Heart left ventricle (tissue), 16 donors: ENCODE measurements around the gene CHD5. TPM values are rescaled to one million over a fixed set of nuclear protein-coding genes. Genes with fewer than 3 reads are reported as not detected.
A peak's percentile ranks its signal among the peaks of the same experiment; 100 is the strongest.

Experiments used
- ATAC-seq, 4 donors: fragments of 200-7000 bp; cut with Tn5 transposase; one replicate each; pipeline ENCODE4 v1.9.1; 2020 to 2022; ENCODE audit warnings: moderate library complexity in 4 of 4, mild to moderate bottlenecking in 3 of 4, moderate number of reproducible peaks in 1 of 4
- DNase-seq, 5 donors: peaks; one replicate each; pipeline ENCODE4 v3.0.0-alpha.2; 2020
- H3K27ac ChIP-seq, 12 donors: fragments of 200-600 bp; sonication (generic) in 4 of 12; one replicate each; pipeline versions ENCODE4 v1.5.0 to v1.8.0; 2016 to 2022; ENCODE audit warnings: mild to moderate bottlenecking in 2 of 12
- H3K27me3 ChIP-seq, 9 donors: fragments of 200-600 bp; sonication (generic) in 2 of 9; one replicate each; pipeline versions ENCODE4 v1.5.1 to v1.8.0; 2016 to 2022; ENCODE audit warnings: mild to moderate bottlenecking in 3 of 9
- H3K36me3 ChIP-seq, 9 donors: fragments of 200-600 bp; sonication (generic) in 2 of 9; one replicate each; pipeline versions ENCODE4 v1.5.0 to v1.8.0; 2018 to 2022; ENCODE audit warnings: mild to moderate bottlenecking in 2 of 9
- H3K4me1 ChIP-seq, 12 donors: fragments of 200-600 bp; sonication (generic) in 4 of 12; one replicate each; pipeline versions ENCODE4 v1.5.0 to v1.8.0; 2016 to 2022; ENCODE audit warnings: mild to moderate bottlenecking in 3 of 12
- H3K4me3 ChIP-seq, 12 donors: fragments of 200-600 bp; sonication (generic) in 4 of 12; one replicate each; pipeline versions ENCODE4 v1.5.0 to v1.8.0; 2017 to 2022; ENCODE audit warnings: mild to moderate bottlenecking in 9 of 12, moderate library complexity in 4 of 12
- H3K9me3 ChIP-seq, 12 donors: fragments of 200-600 bp; sonication (generic) in 4 of 12; one replicate each; pipeline versions ENCODE4 v1.5.0 to v1.8.0; 2016 to 2022; ENCODE audit warnings: mild to moderate bottlenecking in 1 of 12
- POLR2A ChIP-seq, 2 donors: fragments of 450-650 bp; IDR thresholded peaks; one replicate each; pipeline ENCODE4 v1.6.1; 2017; ENCODE audit warnings: antibody characterized with exemption in 2 of 2, mild to moderate bottlenecking in 2 of 2, moderate library complexity in 2 of 2
- WGBS, 4 donors: extraction: QIAGEN DNeasy Blood & Tissue Kit in 2 of 4; methylation state at CpG; one replicate each; pipeline versions ENCODE4 v1.1.5 to v1.1.7; 2013 to 2018; 5-methylcytosine and 5-hydroxymethylcytosine counted together
- intact Hi-C, 10 donors: fragments of 100-400 bp; cut with DNase I; formaldehyde crosslinking; loops; one replicate each; pipeline versions ENCODE4 v1.11.1 to v1.14.2; 2022
- polyA plus RNA-seq, 2 donors: library from polyadenylated mRNA; stranded (reverse); fragments of 200-250 nt; gene quantifications; one replicate each; pipeline ENCODE4 v1.2.3, GENCODE V29; 2013
- total RNA-seq, 9 donors: library from RNA; depleted of rRNA in 2 of 9; stranded (reverse); fragments of >200 nt in 2 of 9; fragmentation: NEBNext Ultra II Directional in 3 of 9; extraction: Animal tissue kit (Norgen Biotek cat#: 25700) in 3 of 9; gene quantifications; one replicate each; pipeline versions ENCODE4 v1.1.0 to v1.2.4, GENCODE V29; 2016 to 2023
- TF ChIP-seq, protein P1 (sequence below), 12 donors: fragments of 200-600 bp; sonication (generic) in 4 of 12; IDR thresholded peaks; one replicate each; pipeline versions ENCODE4 v1.5.0 to v1.8.0; 2018 to 2022; ENCODE audit warnings: antibody characterized with exemption in 12 of 12, mild to moderate bottlenecking in 5 of 12
- donor health status: ischemic (EF 13 %, LVEDD 7.1; RV severe dilation, severe dysfunction).
- donor health status: healthy with polysubstance abuse.
- donor health status: DM: no; HTN: yes; CAD: no.
- donor health status: DM: no; HTN: no; CAD: no.
- donor health status: ischemic (EF 25% LVEDD 6.9; RV normal size, moderate dysfunction).
- donor health status: ischemic (EF 25% LVEDD 5.7; RV mildly dilated, moderate dysfunction).
- donor health status: healthy.
- donor health status: DM: yes; HTN: yes; CAD: no.
- donor health status: ischemic (EF 35%, LVEDD 5.7; RV mildly dilated, moderate dysfunction).
- donor health status: nonischemic (EF 11% LVEDD 7.7; RV severe dilation, severe dysfunction).
- donor health status: DM: yes; HTN: yes; CAD: no.
- donor health status: PGD.
- donor health status: ischemic (EF 29% LVEDD 5.4; RV normal size, mild dysfunction).
- donor health status: nonischemic (EF 23%, LVEDD 6.1; RV moderate dilation, normal function).

CHD5 gene
- total and polyA plus RNA-seq, 11 donors = 0.07 to 1.3 (median 0.22) TPM; not detected in 2

DNA sequence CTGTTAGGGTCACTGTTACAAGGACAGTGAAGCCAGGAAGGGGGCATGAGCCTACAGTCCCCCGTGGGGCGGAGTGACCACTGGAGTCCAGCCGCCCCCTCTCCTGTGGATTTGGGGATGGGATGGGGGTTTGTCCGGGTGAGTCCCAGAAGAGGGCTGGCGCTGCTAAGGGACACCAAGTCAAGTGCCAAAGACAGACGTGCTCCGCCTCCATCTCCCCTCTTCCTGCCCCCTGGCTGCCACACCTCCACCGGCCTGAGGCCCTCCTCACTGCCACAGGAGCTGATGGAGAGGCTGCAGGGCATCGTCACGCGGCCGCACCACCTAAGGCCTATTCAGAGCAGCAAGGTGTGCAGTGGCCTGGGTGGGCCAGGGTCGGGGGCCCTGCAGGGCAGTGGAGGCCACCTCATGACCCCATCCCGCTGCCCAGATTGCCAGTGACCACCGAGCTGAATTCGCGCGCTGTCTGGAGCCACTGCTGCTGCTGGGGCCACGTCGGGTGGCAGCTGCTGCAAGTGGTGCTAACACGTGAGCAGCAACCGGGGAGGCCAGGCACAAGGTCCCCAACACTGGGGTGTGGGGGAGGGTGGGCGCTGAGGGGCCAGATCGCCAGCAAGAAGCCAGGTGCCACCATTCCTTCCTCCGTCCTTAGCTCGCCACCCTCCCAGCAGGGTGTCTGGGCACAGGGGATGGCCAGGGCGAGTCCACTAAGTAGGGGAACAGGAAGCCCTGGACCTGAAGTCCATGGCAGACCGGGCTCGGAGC, 30.7 kb upstream of the CHD5 start:
- 89 to 93% (median 91%) methylated on average over 10 to 29 of the region's 29 CpGs for WGBS, 4 donors
- H3K27ac ChIP-seq = no peak overlapping the region
- H3K36me3 ChIP-seq = peaks cover 0 to 57% (median 32%) of the 10 kb centered on the region in 9 donors
- ATAC-seq (no peak), DNase-seq (no peak)
- intact Hi-C loops = no loop called here
- H3K4me1 ChIP-seq = peaks cover 0 to 47% (median 32%) of the 10 kb centered on the region in 12 donors
- no peak for TF ChIP-seq POLR2A (IDR thresholded peaks at IDR 0.05)
- TF ChIP-seq, protein P1, sequence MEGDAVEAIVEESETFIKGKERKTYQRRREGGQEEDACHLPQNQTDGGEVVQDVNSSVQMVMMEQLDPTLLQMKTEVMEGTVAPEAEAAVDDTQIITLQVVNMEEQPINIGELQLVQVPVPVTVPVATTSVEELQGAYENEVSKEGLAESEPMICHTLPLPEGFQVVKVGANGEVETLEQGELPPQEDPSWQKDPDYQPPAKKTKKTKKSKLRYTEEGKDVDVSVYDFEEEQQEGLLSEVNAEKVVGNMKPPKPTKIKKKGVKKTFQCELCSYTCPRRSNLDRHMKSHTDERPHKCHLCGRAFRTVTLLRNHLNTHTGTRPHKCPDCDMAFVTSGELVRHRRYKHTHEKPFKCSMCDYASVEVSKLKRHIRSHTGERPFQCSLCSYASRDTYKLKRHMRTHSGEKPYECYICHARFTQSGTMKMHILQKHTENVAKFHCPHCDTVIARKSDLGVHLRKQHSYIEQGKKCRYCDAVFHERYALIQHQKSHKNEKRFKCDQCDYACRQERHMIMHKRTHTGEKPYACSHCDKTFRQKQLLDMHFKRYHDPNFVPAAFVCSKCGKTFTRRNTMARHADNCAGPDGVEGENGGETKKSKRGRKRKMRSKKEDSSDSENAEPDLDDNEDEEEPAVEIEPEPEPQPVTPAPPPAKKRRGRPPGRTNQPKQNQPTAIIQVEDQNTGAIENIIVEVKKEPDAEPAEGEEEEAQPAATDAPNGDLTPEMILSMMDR (IDR thresholded peaks at IDR 0.05) = no peak
- peaks cover 0 to 30% (median 0%) of the 10 kb centered on the region in 9 donors for H3K27me3 ChIP-seq
- no peak overlapping the region for H3K4me3 ChIP-seq
- H3K9me3 ChIP-seq = no peaks in the 10 kb centered on the region

DNA sequence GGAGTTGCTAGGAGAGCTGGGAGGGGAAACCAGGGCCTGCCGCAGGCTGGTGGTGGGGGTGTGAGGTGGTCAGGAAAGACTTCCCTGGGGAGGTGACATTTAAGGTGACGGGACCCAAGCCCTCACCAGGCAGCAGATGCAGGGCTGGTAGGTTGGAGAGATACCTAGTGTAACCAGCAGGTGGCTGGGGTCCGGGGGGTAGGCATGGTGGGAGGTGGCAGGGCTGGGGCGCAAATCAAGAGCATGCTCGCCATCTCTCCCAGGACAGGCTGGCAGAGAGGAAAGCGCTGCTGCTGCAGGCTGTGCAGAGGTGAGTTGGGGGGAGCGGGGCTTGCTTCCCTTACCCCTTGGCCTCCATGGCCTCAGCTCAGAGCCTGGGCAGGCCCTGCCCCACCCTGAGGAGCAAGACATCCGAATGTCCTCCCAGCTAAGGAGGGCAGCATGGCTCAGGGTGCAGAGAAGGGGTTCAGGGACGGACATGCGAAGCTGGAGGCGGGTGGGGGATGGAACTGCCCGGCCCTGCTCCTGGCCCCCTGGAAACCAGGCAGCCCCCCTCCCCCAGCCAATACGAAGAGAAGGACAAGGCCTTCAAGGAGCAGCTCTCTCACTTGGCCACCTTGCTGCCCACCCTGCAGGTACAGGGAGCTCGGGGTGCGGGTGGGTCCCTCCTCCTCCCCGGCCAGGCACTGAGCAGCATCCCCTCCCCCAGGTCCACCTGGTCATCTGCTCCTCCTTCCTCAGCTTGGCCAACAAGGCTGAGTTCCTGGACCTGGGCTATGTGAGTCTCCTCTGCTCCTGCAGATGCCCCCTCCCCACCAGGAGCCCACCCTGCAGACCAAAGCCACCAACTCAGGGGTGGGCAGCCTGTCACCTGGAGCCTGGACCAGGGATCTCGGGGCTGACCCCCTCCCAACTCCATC, 29.8 kb upstream of the CHD5 start:
- no peak for DNase-seq
- TF ChIP-seq POLR2A (IDR thresholded peaks at IDR 0.05) = no peak
- TF ChIP-seq, protein P1 (IDR thresholded peaks at IDR 0.05) = no peak
- Histone ChIP-seq H3K9me3 (no peaks in the 10 kb centered on the region), H3K36me3 (peaks cover 0 to 49% (median 25%) of the 10 kb centered on the region in 9 donors), H3K27ac (peak overlapping the region in 4 of 12 donors; percentile 5 to 89 (median 60)), H3K27me3 (peaks cover 0 to 34% (median 0%) of the 10 kb centered on the region in 9 donors), H3K4me3 (peak overlapping the region in 8 of 12 donors; percentile 39 to 59 (median 54)), H3K4me1 (peaks cover 0 to 51% (median 39%) of the 10 kb centered on the region in 12 donors)
- ATAC-seq = no peak
- 79 to 85% (median 84%) methylated on average over 15 to 17 of the region's 17 CpGs for WGBS, 4 donors
- intact Hi-C loops = loop anchor here in 4 of 10 donors (2.0 to 10.0 kb wide), 3 partner anchors 13 to 155 kb away; partner anchors contain the start of gene HES3 (in 3 of the 4)

DNA sequence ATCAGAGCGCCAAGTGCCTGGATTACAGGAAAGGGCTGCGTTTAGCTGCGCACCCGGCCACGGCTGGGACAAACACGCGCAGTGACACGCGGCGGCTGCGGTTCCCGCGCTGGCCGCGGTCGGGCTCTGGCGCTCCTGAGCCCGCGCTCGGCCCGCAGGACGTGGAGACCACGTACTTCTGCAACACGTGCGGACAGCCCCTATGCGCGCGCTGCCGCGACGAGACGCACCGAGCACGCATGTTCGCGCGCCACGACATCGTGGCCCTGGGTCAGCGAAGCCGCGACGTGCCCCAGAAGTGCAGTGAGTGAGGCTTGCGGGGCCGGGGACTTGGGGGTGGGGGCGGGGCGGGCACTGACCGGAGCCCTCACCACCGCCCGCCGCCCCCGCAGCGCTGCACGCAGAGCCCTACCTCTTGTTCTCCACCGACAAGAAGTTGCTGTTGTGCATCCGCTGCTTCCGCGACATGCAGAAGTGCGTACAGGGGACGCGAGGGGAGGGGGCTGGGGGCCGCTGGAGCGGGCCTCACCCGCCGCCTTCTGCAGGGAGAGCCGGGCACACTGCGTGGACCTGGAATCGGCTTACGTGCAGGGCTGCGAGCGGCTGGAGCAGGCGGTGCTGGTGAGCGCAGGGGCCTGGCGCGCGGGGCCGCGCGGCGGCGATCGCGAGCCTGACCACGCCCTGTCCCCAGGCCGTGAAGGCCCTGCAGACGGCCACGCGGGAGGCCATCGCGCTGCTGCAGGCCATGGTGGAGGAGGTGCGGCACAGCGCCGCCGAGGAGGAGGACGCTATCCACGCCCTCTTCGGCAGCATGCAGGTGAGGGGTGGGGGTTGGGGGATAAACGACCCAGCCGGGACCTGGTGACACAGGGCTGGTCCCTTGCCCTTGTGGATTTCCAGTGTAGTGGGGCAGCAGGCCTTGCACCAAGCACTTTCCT, 28.9 kb upstream of the CHD5 start:
- H3K9me3 ChIP-seq = no peaks in the 10 kb centered on the region
- 3 to 21% (median 9%) methylated on average over 27 to 99 of the region's 99 CpGs for WGBS, 4 donors
- peaks cover 0 to 57% (median 44%) of the 10 kb centered on the region in 12 donors for H3K4me1 ChIP-seq
- H3K27ac ChIP-seq = peak overlapping the region in 7 of 12 donors; percentile 9 to 89 (median 45)
- H3K36me3 ChIP-seq = peaks cover 0 to 41% (median 23%) of the 10 kb centered on the region in 9 donors
- intact Hi-C loops = loop anchor here in 4 of 10 donors (2.0 to 10.0 kb wide), 3 partner anchors 14 to 154 kb away; partner anchors contain the start of gene HES3 (in 3 of the 4)
- DNase-seq (peak in 4 of 5 donors; percentile 49 to 77 (median 64)), ATAC-seq (peak in 2 of 4 donors; percentile 17 to 44)
- H3K27me3 ChIP-seq = peaks cover 0 to 34% (median 0%) of the 10 kb centered on the region in 9 donors
- H3K4me3 ChIP-seq = peak overlapping the region; percentile 4 to 59 (median 48)
- TF ChIP-seq, protein P1 (IDR thresholded peaks at IDR 0.05) = peak in 11 of 12 donors; percentile 16 to 61 (median 49)
- no peak for TF ChIP-seq POLR2A (IDR thresholded peaks at IDR 0.05)
